ENCODE results near the gene TRERF1.
A peak's percentile ranks its signal among the peaks of the same experiment; 100 is the strongest.

TRERF1 gene

GRCh38 chr6:42423244-42423643, 28.5 kb downstream of the TRERF1 start:
- no peak for DNase-seq (ENCODE audit: low read depth)

DNA sequence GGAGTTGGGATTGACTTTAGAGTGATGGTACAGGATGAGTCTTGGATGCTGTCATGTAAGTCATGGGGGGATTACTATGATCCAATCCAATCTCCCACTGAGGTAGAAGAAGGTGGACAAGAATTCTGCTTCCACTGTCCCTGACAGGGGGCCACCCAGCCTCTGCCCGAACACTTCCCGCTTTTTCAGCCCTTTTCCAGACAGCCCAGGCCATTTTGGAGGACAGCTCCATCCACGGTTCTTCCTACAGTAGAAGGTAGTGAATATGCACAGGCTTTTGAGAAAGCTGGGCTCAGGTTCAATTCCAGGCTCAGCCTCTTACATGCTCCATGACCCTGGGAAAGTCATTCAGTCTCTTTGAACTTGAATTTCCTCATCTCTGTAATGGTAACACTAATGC, 31.0 kb downstream of the TRERF1 start:
- DNase-seq (ENCODE audit: low read depth) = no peak

- no peak for DNase-seq (ENCODE audit: low read depth)
These were observed 32.0 kb downstream of the TRERF1 start for GRCh38 chr6:42419490-42420280.

DNA sequence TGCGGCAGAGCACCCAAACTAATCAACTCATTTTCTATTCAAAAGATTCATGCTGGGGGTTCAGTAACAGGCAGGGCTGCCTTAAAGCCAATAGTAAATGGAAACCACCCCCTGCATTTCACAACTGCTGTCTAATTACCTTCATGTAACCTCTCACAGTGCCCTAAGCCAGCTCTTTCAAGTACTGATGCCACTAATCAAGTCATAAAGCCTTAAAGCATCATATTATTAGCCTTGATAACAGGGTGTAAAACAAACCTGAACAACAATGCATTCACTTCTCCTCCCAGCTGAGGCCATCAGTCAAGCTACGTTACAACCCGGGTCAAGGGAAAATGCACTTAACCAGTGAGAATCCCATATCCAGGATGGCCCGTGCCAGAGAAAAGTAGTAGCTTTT, 33.0 kb downstream of the TRERF1 start:
- DNase-seq (ENCODE audit: low read depth) = no peak

DNA sequence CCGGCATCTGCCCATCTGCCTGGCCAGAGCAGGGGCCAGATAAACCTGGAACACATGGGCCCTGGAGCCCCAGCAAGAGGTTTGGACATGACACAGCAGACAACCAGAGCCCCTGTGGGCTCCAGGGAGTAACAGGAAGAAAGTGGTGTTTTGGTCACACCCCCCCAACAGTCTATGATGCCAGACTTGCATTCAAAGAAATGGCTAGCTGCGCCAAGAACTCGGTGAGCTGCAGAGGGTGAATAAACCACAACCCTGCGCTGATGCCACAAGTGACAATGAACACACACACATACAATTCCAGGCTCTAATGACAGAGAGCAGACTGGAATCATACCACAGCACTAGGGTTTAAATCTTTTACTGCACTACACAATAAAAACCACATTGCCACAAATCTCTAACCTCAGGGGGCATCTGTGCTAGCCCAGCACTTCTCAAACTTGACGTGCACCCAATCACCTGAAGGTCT, 34.0 kb downstream of the TRERF1 start:
- peak; percentile 32 for DNase-seq (ENCODE audit: low read depth)

DNA sequence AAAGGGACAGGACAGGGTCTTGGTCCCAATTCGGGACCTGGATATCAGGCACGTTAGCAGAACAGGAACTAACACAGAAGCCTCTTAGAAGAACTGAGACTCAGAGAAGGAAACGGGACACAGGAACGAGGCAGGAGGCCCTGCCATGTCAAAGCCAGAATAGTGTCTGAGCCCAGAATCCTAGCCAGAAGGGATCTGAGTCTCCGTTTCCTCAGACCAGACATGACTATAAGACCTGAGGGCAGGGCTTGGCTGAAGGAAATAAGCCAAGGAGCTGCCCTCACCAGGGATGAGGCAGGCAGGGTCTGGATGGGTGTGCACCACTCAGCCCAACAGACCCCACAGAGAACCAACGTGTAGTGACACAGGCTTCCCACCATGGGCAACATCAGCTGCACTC, 40.3 kb downstream of the TRERF1 start:
- DNase-seq (ENCODE audit: low read depth) = no peak

- DNase-seq (ENCODE audit: low read depth) = no peak
These were observed 40.9 kb downstream of the TRERF1 start for GRCh38 chr6:42410861-42411260.

GRCh38 chr6:42409581-42409980, 42.1 kb downstream of the TRERF1 start:
- no peak for DNase-seq (ENCODE audit: low read depth)

GRCh38 chr6:42407379-42407778, 44.3 kb downstream of the TRERF1 start:
- no peak for DNase-seq (ENCODE audit: low read depth)

GRCh38 chr6:42406306-42407280, 45.1 kb downstream of the TRERF1 start:
- no peak for DNase-seq (ENCODE audit: low read depth)

DNA sequence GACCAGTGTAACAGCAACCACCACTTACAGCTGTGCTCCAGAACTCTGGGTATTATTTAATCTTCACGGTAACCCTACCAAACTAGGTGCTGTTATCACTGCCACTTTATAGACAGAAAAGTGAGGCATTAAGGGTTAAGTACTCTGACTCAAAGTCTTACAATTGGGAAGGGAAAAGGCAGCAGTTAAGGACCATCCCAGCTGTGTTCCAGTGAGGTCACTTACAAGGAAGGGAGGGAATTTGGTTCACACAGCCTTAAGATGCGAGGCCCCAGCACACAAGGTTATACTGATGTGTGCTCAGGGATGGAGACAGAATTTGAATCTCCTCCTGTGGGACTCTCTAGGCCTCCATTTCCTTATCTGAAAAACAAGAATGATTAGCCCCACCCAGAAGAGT, 46.7 kb downstream of the TRERF1 start:
- no peak for DNase-seq (ENCODE audit: low read depth)

DNA sequence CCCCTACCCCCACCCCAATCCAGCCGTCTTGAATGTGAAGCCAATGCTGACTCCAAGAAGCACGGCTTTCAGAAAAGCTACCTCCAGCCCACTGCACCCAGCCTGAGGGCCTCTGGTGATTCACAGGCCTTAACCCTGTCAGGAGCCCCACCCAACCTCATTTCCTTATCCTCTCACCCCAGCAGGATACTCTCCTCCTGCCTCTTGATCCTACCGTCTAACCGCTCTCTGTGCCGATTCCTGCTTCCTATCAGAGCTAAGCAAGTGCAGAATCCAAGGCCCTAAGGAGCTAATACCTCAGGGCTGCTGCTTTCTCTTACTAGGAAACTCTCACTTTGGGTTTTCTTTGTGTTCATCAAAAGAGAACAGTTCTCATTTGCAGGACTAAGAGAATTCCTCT, 47.2 kb downstream of the TRERF1 start:
- DNase-seq (ENCODE audit: low read depth) = no peak

GRCh38 chr6:42403831-42404230, 47.9 kb downstream of the TRERF1 start:
- no peak for DNase-seq (ENCODE audit: low read depth)

- DNase-seq (ENCODE audit: low read depth) = no peak
These were observed 48.3 kb downstream of the TRERF1 start for GRCh38 chr6:42403421-42403820.

GRCh38 chr6:42402184-42402583, 49.5 kb downstream of the TRERF1 start:
- no peak for DNase-seq (ENCODE audit: low read depth)

DNA sequence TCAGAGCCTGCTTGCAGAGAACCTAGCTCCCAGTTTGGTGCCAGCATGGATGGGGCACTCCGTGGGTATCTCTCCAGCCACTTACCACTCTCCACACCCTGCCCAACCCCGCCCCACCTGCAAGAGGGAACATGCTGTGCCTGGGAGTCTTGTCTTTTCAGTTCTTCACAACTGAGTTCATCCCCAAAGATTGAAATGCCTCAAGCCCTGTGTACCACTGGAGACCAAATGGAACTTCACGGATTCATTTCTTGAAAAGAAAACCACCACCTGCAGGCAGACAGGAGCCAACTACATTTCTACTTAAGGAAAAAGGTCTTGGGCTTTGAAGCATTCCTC, 50.1 kb downstream of the TRERF1 start:
- DNase-seq (ENCODE audit: low read depth) = no peak

DNA sequence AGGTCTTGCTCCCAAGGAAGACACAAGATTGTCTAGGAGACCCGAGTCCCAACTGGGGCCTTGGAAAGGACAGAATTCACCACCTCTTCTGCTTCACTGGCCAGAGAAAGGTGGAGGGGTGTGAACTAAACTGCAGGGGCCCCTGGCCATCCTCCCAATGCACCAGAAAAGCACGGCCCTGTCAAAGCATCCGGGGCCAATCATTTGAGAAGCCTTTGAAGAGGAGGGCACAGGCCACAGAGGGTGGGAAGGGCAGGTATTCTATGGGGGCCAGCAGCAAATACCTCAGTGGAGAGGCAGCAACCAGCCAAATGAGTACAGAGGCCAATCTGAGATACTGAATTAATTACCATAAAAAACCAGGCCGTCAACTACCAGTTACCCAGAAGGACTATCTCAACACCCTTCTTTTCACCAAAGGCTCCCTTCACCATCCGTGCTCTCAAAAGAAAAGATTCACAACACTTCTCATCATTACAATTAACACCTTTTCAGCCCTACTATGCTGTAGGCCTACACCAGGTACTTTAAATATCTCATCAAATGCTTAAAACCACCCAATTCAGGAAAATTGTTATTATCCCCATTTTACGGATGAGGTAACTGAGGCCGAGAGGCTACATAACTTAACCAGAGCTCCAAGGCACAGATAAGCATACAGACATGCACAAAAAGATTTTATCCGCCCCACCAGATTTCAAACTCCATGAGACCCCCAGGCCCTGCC, 50.7 kb downstream of the TRERF1 start:
- no peak for DNase-seq (ENCODE audit: low read depth)

DNA sequence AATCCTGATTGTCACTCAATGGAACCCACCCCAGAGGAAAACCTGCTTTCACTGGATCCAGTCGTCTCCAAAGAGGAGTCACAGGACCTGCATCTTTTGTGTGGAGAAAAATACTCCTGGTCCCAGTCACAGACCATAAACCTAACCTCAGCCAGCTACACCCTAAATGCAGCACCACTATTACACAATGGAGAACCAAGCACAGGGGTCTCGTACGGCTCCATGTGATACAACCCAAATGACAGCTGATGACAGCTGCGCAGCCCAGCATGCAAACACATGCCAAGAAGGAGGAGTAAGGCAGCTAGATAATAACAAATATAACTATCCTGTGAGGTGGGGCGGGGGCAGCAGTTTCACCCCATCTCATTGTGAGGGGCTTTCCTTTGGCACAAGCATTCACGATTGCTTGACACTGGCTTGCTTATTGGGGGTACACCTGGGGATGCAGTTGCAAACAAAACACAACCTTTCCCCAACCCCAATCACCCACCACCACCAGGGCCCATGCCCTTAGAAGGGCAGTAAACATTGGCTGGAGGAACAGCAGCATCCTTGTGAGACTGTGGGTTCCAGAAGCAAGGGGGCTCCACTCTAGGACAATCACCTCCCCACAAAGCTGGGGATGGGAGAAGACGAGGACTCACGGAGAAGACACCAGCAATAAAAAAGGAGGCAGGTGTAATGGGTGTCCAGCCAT, 51.5 kb downstream of the TRERF1 start:
- no peak for DNase-seq (ENCODE audit: low read depth)

DNA sequence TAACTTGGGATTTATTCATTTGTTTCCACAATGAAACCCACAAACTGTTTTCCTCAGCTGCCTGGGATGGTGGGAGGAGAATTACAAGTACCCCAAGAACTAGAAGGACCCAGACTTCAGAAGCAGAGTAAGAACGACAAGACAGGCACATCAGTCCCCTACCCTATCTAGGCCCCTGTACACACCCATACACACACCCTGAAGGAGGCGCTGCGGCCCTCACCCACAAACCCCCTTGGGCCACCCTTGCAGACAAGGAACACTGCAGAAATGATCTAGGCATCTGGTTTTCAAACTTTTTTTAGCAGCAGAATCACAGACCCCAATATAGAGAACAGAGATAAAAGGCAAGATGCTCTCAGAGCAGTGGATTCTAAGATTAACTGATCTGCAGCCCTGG, 55.0 kb downstream of the TRERF1 start:
- DNase-seq (ENCODE audit: low read depth) = no peak

- DNase-seq (ENCODE audit: low read depth) = no peak
These were observed 56.7 kb downstream of the TRERF1 start for GRCh38 chr6:42394881-42395620.

- DNase-seq (ENCODE audit: low read depth) = no peak
These were observed 57.6 kb downstream of the TRERF1 start for GRCh38 chr6:42394151-42394550.
